ENCODE results near the gene XYLB. TPM values are rescaled to one million over a fixed set of nuclear protein-coding genes. Genes with fewer than 3 reads are reported as not detected.
"Not testable (repeated sequence)": the region's sequence is repeated elsewhere in the genome, so short reads cannot be mapped to it uniquely, and the experiment has no call there.

The XYLB gene
- total RNA-seq, 1 experiment from 2014 or later: 6.6 TPM

DNA sequence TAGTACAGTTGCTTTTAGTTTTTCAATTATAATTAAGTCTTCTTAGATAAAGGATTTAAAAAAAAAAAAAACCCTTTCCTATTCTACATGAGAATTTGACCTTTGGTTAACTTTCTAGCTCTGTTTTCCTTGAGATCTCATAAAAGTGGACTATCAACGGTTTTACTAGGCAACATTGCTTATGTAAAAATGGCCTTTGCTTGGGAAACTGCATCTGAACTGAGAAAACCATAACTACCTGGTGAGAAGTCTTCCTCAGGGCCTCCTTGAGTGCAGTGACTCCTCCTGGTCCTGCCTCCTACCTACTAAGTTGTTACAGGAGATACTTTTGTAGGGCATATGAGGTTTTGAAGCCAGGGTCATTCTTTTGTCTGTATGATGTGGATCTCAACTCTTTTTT is 65.0 kb downstream of the XYLB start:
- DNase-seq (ENCODE audit: low read depth, low spot score) (no peak), ATAC-seq (no peak)
- TF ChIP-seq, protein P1, sequence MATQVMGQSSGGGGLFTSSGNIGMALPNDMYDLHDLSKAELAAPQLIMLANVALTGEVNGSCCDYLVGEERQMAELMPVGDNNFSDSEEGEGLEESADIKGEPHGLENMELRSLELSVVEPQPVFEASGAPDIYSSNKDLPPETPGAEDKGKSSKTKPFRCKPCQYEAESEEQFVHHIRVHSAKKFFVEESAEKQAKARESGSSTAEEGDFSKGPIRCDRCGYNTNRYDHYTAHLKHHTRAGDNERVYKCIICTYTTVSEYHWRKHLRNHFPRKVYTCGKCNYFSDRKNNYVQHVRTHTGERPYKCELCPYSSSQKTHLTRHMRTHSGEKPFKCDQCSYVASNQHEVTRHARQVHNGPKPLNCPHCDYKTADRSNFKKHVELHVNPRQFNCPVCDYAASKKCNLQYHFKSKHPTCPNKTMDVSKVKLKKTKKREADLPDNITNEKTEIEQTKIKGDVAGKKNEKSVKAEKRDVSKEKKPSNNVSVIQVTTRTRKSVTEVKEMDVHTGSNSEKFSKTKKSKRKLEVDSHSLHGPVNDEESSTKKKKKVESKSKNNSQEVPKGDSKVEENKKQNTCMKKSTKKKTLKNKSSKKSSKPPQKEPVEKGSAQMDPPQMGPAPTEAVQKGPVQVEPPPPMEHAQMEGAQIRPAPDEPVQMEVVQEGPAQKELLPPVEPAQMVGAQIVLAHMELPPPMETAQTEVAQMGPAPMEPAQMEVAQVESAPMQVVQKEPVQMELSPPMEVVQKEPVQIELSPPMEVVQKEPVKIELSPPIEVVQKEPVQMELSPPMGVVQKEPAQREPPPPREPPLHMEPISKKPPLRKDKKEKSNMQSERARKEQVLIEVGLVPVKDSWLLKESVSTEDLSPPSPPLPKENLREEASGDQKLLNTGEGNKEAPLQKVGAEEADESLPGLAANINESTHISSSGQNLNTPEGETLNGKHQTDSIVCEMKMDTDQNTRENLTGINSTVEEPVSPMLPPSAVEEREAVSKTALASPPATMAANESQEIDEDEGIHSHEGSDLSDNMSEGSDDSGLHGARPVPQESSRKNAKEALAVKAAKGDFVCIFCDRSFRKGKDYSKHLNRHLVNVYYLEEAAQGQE (IDR thresholded peaks at IDR 0.05; ENCODE audit: insufficient read depth in 1 of 2, low read depth in 2 of 2, low read length in 1 of 2): no peak
- TF ChIP-seq, protein P2, sequence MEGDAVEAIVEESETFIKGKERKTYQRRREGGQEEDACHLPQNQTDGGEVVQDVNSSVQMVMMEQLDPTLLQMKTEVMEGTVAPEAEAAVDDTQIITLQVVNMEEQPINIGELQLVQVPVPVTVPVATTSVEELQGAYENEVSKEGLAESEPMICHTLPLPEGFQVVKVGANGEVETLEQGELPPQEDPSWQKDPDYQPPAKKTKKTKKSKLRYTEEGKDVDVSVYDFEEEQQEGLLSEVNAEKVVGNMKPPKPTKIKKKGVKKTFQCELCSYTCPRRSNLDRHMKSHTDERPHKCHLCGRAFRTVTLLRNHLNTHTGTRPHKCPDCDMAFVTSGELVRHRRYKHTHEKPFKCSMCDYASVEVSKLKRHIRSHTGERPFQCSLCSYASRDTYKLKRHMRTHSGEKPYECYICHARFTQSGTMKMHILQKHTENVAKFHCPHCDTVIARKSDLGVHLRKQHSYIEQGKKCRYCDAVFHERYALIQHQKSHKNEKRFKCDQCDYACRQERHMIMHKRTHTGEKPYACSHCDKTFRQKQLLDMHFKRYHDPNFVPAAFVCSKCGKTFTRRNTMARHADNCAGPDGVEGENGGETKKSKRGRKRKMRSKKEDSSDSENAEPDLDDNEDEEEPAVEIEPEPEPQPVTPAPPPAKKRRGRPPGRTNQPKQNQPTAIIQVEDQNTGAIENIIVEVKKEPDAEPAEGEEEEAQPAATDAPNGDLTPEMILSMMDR (IDR thresholded peaks at IDR 0.05): no peak
- TF ChIP-seq POLR2AphosphoS5 (IDR thresholded peaks at IDR 0.05; ENCODE audit: low read depth, low read length): no peak
- TF ChIP-seq TCF7L2 (IDR thresholded peaks at IDR 0.05; ENCODE audit: low read depth, low read length): no peak
- TF ChIP-seq SIN3A (IDR thresholded peaks at IDR 0.05; ENCODE audit: borderline replicate concordance, insufficient read depth, low read depth, low read length): no peak
- Histone ChIP-seq H3K9me3 (ENCODE audit: control insufficient read depth, insufficient read depth, low read depth, low read length) (no peaks in the 10 kb centered on the region), H3K27ac (ENCODE audit: low read length) (no peak overlapping the region), H3K4me1 (ENCODE audit: control insufficient read depth, insufficient read depth, low read length) (no peaks in the 10 kb centered on the region), H3K36me3 (ENCODE audit: control insufficient read depth, insufficient read depth, low read length) (no peaks in the 10 kb centered on the region), H3K27me3 (ENCODE audit: control insufficient read depth, insufficient read depth, low read length) (no peaks in the 10 kb centered on the region), H3K4me3 (ENCODE audit: low read depth in 2 of 2, low read length in 2 of 2) (no peak overlapping the region)
- intact Hi-C loops (cut with micrococcal nuclease; ENCODE audit: unreplicated experiment): no loop called here
- ChIA-PET POLR2A (no interaction called here), CTCF (no interaction called here)
- in situ Hi-C loops (cut with HindIII; ENCODE audit: low pct_unique_long_range_greater_than_20kb, low sequenced_read_pairs): no loop called here
- no TSS peak for BruUV-seq (replicated peaks)

DNA sequence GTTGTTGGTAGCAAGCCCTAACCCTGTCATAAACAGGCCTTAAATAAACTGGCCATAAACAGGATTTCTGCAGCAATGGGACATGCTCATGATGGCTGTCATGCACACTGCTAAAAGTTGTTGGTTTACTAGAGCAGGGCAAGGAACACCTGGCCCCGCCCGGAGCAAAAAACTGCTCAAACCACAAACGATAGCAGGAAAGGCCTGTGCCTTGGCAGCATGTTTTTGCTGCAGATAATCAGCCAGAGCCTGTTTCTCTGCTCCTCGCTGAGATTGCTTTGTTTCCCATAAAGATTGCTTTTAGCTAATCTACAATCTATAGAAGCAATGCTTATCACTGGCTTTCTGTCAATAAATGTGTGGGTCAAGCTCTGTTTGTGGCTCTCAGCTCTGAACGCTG is 74.2 kb downstream of the XYLB start:
- CTCF ChIA-PET; in situ Hi-C loops (cut with HindIII; ENCODE audit: low pct_unique_long_range_greater_than_20kb, low sequenced_read_pairs); ATAC-seq: not testable (repeated sequence)

DNA sequence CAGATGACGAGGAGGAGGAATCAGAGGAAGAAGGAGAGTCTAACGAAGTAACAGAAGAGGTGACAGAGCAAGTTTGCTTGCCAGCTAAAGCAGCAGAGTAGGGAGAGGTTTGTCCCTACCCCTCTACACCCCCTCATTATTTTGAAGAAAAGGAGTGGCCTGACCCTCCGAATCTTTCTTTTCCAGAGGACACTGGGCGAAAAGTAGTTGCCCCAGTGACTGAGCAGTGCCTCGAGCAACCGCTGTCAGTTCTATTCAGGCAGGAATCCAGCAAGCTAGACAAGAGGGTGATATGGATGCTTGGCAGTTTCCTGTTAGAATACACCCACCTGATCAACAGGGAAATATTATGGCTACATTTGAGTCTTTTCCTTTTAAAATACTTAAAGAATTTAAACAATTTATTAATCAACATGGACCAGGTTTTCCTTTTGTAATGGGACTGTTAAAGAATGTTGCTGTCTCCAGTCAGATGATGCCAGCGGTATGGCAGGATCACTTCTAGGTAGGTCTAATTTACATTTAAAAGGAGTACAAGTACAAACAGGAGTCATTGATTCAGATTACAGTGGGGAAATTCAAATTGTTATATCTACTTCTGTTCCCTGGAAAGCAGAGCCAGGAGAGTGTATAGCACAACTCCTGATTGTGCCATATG is 75.2 kb downstream of the XYLB start:
- CTCF ChIA-PET: no interaction called here
- no peaks in the 10 kb centered on the region for H3K36me3 ChIP-seq (ENCODE audit: control insufficient read depth, insufficient read depth, low read length)
- POLR2A ChIA-PET: no interaction called here
- no peaks in the 10 kb centered on the region for H3K9me3 ChIP-seq (ENCODE audit: control insufficient read depth, insufficient read depth, low read depth, low read length)
- TF ChIP-seq, protein P1 (IDR thresholded peaks at IDR 0.05; ENCODE audit: insufficient read depth in 1 of 2, low read depth in 2 of 2, low read length in 1 of 2): no peak
- TF ChIP-seq SIN3A (IDR thresholded peaks at IDR 0.05; ENCODE audit: borderline replicate concordance, insufficient read depth, low read depth, low read length) (no peak), POLR2AphosphoS5 (IDR thresholded peaks at IDR 0.05; ENCODE audit: low read depth, low read length) (no peak), TCF7L2 (IDR thresholded peaks at IDR 0.05; ENCODE audit: low read depth, low read length) (no peak)
- TF ChIP-seq, protein P2 (IDR thresholded peaks at IDR 0.05): no peak
- H3K27me3 ChIP-seq (ENCODE audit: control insufficient read depth, insufficient read depth, low read length): no peaks in the 10 kb centered on the region
- H3K27ac ChIP-seq (ENCODE audit: low read length): no peak overlapping the region
- DNase-seq (ENCODE audit: low read depth, low spot score) (no peak), ATAC-seq (no peak)
- in situ Hi-C loops (cut with HindIII; ENCODE audit: low pct_unique_long_range_greater_than_20kb, low sequenced_read_pairs): no loop called here
- no TSS peak for BruUV-seq (replicated peaks)
- no peak overlapping the region for H3K4me3 ChIP-seq (ENCODE audit: low read depth in 2 of 2, low read length in 2 of 2)
- no peaks in the 10 kb centered on the region for H3K4me1 ChIP-seq (ENCODE audit: control insufficient read depth, insufficient read depth, low read length)
- intact Hi-C loops (cut with micrococcal nuclease; ENCODE audit: unreplicated experiment): no loop called here

More for the DNA sequence above, 74.2 kb downstream of the XYLB start:
- H3K9me3 ChIP-seq (ENCODE audit: control insufficient read depth, insufficient read depth, low read depth, low read length); H3K36me3 ChIP-seq (ENCODE audit: control insufficient read depth, insufficient read depth, low read length); BruUV-seq (replicated peaks); H3K4me1 ChIP-seq (ENCODE audit: control insufficient read depth, insufficient read depth, low read length); H3K27ac ChIP-seq (ENCODE audit: low read length); POLR2A ChIA-PET; H3K4me3 ChIP-seq (ENCODE audit: low read depth in 2 of 2, low read length in 2 of 2); intact Hi-C loops (cut with micrococcal nuclease; ENCODE audit: unreplicated experiment); H3K27me3 ChIP-seq (ENCODE audit: control insufficient read depth, insufficient read depth, low read length); DNase-seq (ENCODE audit: low read depth, low spot score): not testable (repeated sequence)

Measured in Panc1 (cell line).